Measurements from ENCODE around the gene STX18.
"Not testable (repeated sequence)": the region's sequence is repeated elsewhere in the genome, so short reads cannot be mapped to it uniquely, and the experiment has no call there.

STX18 gene

DNA sequence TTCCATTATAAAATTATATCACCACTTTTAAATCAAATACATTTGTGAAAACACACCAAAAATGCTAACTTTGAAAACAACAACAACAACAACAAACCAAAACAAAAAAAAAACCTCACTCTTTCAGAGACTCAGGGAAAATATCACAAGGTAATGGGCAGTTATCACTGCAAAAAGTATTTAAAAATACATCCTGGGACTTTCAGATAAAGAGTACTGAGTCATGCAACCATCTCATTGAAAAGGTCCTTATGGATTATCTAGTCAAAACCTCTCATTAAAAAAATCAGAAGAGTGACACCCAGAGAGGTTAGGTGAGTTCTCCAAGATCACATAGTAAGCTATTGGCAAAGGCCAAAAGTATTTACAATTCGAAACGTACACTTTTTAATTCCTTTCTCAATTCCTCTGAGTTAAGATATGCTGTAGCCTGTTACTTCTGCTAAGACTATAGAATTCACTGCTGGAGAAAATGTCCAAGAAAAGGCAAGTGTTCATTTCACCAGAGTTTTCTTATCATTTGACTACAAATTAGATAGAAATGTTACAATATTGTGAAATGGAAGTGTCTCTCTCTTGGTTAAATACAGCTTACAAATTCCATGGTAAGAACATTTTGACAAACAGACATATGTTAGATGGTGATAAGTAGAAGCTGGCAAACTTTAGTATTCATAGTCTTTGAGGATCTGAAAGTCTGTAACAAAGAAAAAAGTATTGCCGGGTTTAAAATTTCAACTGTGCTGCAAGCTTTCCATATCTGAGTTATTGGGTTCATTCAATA, 9.3 kb downstream of the STX18 start:
- H3K9me3 ChIP-seq (ENCODE audit: control insufficient read depth, low read length): no peaks in the 10 kb centered on the region
- H3K36me3 ChIP-seq (ENCODE audit: control insufficient read depth, insufficient read depth, low read length, severe bottlenecking): no peaks in the 10 kb centered on the region
- peaks cover 6% of the 10 kb centered on the region for H3K4me1 ChIP-seq (ENCODE audit: control insufficient read depth, insufficient read depth, low read length)
- no peak overlapping the region for H3K9ac ChIP-seq (ENCODE audit: low read length)
- H3K27me3 ChIP-seq (replicated peaks; ENCODE audit: control insufficient read depth, insufficient read depth, low read length): no peaks in the 10 kb centered on the region
- H3K4me3 ChIP-seq (ENCODE audit: low read length): no peak overlapping the region
- no peak for DNase-seq (ENCODE audit: low read depth)

DNA sequence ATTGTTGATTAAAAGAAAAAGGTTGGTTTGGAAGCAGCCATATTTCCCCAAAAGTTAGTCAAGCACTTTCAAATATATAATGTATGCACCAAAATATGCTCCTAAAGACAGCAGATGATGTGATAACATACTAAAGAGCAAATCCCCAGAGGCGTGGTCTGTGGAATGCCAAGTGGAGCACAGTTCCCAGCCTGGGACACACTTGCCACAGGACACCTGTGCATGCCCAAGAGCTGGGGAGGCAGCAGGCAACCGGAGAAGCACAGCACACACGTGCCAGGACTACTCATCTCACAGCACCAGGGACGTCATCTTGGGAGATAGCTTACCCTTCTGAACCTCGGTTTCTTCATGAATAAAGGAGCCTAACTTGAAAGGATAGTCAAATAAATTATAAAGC, 12.5 kb downstream of the STX18 start:
- peaks cover 6% of the 10 kb centered on the region for H3K4me1 ChIP-seq (ENCODE audit: control insufficient read depth, insufficient read depth, low read length)
- DNase-seq (ENCODE audit: low read depth): no peak
- no peaks in the 10 kb centered on the region for H3K27me3 ChIP-seq (replicated peaks; ENCODE audit: control insufficient read depth, insufficient read depth, low read length)
- H3K9ac ChIP-seq (ENCODE audit: low read length): no peak overlapping the region
- H3K9me3 ChIP-seq (ENCODE audit: control insufficient read depth, low read length): no peaks in the 10 kb centered on the region
- no peak overlapping the region for H3K4me3 ChIP-seq (ENCODE audit: low read length)
- H3K36me3 ChIP-seq (ENCODE audit: control insufficient read depth, insufficient read depth, low read length, severe bottlenecking): peaks cover 8% of the 10 kb centered on the region

DNA sequence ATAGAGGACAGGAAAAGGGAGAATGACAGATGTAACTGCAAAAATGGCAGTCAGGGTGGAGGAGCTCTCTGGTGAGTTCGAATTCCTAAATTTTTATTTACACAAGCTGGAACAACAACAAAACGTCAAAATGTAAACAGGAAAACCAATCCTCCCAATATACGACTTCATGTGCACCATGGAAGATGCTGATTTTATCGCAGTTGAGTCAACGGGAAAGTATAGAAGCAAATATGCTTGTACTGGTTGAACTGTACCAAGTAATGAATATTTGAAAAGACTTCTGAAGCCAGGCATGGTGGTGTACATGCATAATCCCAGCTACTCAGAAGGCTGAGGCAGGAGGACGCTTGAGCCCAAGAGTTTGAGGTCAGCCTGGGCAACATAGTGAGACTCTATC, 15.4 kb downstream of the STX18 start:
- no peak for DNase-seq (ENCODE audit: low read depth)
- no peaks in the 10 kb centered on the region for H3K9me3 ChIP-seq (ENCODE audit: control insufficient read depth, low read length)
- peaks cover 16% of the 10 kb centered on the region for H3K4me1 ChIP-seq (ENCODE audit: control insufficient read depth, insufficient read depth, low read length)

DNA sequence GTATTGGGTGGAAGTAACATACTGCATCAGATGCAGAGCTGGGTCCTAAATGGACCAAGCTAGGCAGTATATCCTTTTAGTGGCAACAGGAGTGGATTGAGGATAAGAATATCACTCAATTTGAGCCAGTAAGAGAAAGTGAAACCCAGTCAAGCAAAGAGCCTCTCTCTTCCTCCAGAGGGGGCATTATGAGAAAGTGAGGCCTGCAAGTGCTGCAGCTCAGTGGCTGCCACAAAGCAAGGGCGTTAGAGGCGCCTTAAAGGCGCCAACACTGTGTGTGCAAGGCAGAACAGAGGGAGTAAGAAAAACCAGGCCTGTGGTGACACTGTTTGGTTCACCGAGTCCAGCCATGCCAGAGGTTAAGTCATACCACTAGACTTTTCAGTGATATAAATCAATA, 17.5 kb downstream of the STX18 start:
- DNase-seq (ENCODE audit: low read depth): no peak
- H3K4me1 ChIP-seq (ENCODE audit: control insufficient read depth, insufficient read depth, low read length): peaks cover 33% of the 10 kb centered on the region

More for the DNA sequence above, 15.4 kb downstream of the STX18 start:
- Histone ChIP-seq H3K4me3 (ENCODE audit: low read length) (no peak overlapping the region), H3K36me3 (ENCODE audit: control insufficient read depth, insufficient read depth, low read length, severe bottlenecking) (peaks cover 8% of the 10 kb centered on the region), H3K9ac (ENCODE audit: low read length) (no peak overlapping the region), H3K27me3 (replicated peaks; ENCODE audit: control insufficient read depth, insufficient read depth, low read length) (no peaks in the 10 kb centered on the region)

DNA sequence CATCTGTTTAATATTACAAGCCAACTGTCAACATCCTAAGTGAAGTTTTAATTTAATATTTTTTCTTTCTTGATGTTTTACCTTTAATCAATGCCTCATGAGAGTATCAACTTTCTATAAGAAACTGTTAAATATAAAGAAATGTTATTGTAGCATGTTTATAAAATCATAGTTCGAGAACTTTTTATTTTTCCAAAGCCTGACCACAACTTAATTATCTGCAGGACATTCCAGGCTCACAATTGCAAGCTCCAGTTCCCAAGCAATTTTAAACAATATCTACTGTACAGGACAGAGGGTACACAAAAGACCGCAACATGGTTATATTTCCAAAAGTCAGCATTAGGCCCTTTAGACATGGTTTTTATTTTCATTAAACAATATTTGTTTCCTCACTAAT, 20.1 kb downstream of the STX18 start:
- Histone ChIP-seq H3K9me3 (ENCODE audit: control insufficient read depth, low read length) (no peaks in the 10 kb centered on the region), H3K4me3 (ENCODE audit: low read length) (no peak overlapping the region), H3K9ac (ENCODE audit: low read length) (no peak overlapping the region), H3K36me3 (ENCODE audit: control insufficient read depth, insufficient read depth, low read length, severe bottlenecking) (peaks cover 8% of the 10 kb centered on the region), H3K27me3 (replicated peaks; ENCODE audit: control insufficient read depth, insufficient read depth, low read length) (no peaks in the 10 kb centered on the region), H3K4me1 (ENCODE audit: control insufficient read depth, insufficient read depth, low read length) (peaks cover 34% of the 10 kb centered on the region)
- DNase-seq (ENCODE audit: low read depth): peak; percentile 40

More for the DNA sequence above, 17.5 kb downstream of the STX18 start:
- Histone ChIP-seq H3K9ac (ENCODE audit: low read length) (no peak overlapping the region), H3K4me3 (ENCODE audit: low read length) (no peak overlapping the region), H3K36me3 (ENCODE audit: control insufficient read depth, insufficient read depth, low read length, severe bottlenecking) (peaks cover 8% of the 10 kb centered on the region), H3K9me3 (ENCODE audit: control insufficient read depth, low read length) (no peaks in the 10 kb centered on the region), H3K27me3 (replicated peaks; ENCODE audit: control insufficient read depth, insufficient read depth, low read length) (no peaks in the 10 kb centered on the region)

DNA sequence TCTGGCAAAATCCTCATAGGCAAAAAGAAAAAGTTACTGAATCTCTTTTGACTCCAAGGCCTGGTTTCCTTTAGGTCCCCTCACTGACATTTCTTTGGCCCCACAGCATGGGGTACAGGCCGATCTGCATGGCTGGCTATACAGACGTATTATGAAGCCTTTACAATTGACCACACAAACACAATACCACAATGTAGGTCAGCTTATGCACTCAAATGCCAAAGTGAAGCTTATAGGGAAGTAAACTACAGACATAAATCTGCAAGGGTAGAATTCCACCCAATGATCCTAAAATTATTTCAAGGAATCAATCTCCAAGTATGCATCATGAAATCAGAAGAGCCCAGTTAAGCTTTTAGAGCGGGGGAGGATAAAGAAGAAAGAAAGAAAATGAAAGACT, 20.7 kb downstream of the STX18 start:
- Histone ChIP-seq H3K36me3 (ENCODE audit: control insufficient read depth, insufficient read depth, low read length, severe bottlenecking) (peaks cover 7% of the 10 kb centered on the region), H3K4me3 (ENCODE audit: low read length) (no peak overlapping the region), H3K9ac (ENCODE audit: low read length) (no peak overlapping the region), H3K4me1 (ENCODE audit: control insufficient read depth, insufficient read depth, low read length) (peaks cover 34% of the 10 kb centered on the region), H3K9me3 (ENCODE audit: control insufficient read depth, low read length) (no peaks in the 10 kb centered on the region), H3K27me3 (replicated peaks; ENCODE audit: control insufficient read depth, insufficient read depth, low read length) (no peaks in the 10 kb centered on the region)
- DNase-seq (ENCODE audit: low read depth): peak; percentile 41

DNA sequence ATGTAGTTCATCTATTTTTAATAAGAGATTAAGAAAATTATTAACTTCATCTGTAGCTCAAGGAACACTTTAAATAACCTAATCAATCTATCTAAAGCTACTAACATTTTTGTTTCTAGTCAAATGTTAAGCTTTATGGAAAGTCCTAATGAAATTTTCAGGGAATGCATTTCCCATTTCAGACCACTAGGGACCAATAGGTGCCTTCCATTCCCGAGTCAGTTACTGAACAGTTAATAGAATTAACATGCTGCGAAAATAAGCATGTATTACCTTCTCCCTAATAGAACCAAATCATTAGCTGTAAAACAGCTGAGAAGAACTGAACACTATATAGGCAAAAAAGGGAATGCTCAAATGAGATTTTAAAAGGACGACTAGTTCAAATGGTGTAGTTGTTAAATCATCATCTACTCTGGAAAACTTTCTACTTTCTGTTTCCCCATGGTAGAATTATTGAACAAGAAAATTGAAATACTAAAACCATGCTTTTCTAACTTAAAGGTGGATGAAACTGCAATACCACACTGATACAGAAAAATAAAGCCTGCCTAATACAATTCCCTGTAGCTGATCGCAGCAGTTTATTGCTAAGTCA, 22.5 kb downstream of the STX18 start:
- Histone ChIP-seq H3K27me3 (replicated peaks; ENCODE audit: control insufficient read depth, insufficient read depth, low read length) (no peaks in the 10 kb centered on the region), H3K4me3 (ENCODE audit: low read length) (peak overlapping the region; percentile 69), H3K9me3 (ENCODE audit: control insufficient read depth, low read length) (no peaks in the 10 kb centered on the region), H3K4me1 (ENCODE audit: control insufficient read depth, insufficient read depth, low read length) (peaks cover 34% of the 10 kb centered on the region), H3K9ac (ENCODE audit: low read length) (peak overlapping the region; percentile 31), H3K36me3 (ENCODE audit: control insufficient read depth, insufficient read depth, low read length, severe bottlenecking) (no peaks in the 10 kb centered on the region)
- peak; percentile 56 for DNase-seq (ENCODE audit: low read depth)

DNA sequence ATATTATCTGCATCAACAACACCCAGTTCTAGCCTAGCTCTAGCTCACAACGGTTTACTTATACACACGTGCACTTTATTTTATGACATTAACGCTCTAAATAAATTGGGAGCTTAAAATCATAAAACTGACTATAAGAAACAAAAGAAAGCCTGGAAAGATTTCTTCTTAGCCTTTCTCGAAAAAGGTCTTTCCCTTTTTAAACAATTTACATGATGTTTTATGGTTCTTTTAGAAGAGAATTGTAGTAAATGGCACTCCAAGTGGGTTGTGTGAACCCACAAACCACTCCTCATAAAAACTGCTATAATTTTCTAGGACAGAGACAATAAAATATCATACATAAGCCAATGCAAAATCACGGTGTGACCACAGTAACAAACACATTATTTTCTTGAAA, 23.1 kb downstream of the STX18 start:
- H3K4me1 ChIP-seq (ENCODE audit: control insufficient read depth, insufficient read depth, low read length): peaks cover 34% of the 10 kb centered on the region
- no peak overlapping the region for H3K9ac ChIP-seq (ENCODE audit: low read length)
- H3K4me3 ChIP-seq (ENCODE audit: low read length): no peak overlapping the region
- no peaks in the 10 kb centered on the region for H3K9me3 ChIP-seq (ENCODE audit: control insufficient read depth, low read length)
- H3K36me3 ChIP-seq (ENCODE audit: control insufficient read depth, insufficient read depth, low read length, severe bottlenecking): no peaks in the 10 kb centered on the region
- no peak for DNase-seq (ENCODE audit: low read depth)
- no peaks in the 10 kb centered on the region for H3K27me3 ChIP-seq (replicated peaks; ENCODE audit: control insufficient read depth, insufficient read depth, low read length)

DNA sequence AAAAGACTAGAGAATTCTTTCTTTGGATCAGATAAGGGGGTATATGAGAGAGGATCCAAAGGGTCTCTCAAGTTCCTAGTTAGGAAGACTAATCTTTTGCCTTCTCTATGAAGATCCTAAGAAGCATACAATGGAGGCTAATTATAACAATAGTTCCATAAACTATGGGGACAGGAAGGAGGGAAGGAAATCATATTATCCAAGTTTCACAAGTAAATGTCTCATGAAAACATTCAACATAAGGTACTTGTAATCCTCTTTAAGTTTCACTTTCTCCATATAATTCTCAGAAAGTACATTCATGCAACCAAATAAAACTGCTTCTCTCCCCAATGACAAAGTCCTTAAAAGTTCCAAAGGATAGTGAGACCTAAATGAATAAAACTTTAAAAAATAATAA, 27.1 kb downstream of the STX18 start:
- Histone ChIP-seq H3K36me3 (ENCODE audit: control insufficient read depth, insufficient read depth, low read length, severe bottlenecking) (no peaks in the 10 kb centered on the region), H3K27me3 (replicated peaks; ENCODE audit: control insufficient read depth, insufficient read depth, low read length) (no peaks in the 10 kb centered on the region), H3K4me3 (ENCODE audit: low read length) (no peak overlapping the region), H3K9ac (ENCODE audit: low read length) (no peak overlapping the region), H3K4me1 (ENCODE audit: control insufficient read depth, insufficient read depth, low read length) (peaks cover 9% of the 10 kb centered on the region), H3K9me3 (ENCODE audit: control insufficient read depth, low read length) (no peaks in the 10 kb centered on the region)
- DNase-seq (ENCODE audit: low read depth): no peak

DNA sequence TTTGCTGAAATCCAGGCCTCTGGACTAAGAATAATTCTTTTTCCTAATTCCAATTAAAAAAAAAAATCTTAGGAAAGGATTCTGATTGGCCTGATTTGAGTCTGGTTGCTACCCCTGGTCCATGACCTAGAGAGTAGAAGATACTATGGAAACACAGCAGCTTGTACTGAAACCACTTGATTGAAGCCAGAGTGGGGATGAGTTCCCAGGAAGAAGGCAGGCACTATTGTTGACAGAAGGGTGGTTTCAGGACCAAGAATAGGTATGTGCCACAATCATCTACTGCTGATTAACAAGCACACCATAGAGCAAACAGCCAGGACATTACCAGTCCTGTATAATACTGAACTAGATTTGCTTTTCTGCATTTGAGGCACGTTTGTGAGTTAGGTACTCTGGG, 29.6 kb downstream of the STX18 start:
- Histone ChIP-seq H3K9me3 (ENCODE audit: control insufficient read depth, low read length) (no peaks in the 10 kb centered on the region), H3K4me3 (ENCODE audit: low read length) (no peak overlapping the region), H3K36me3 (ENCODE audit: control insufficient read depth, insufficient read depth, low read length, severe bottlenecking) (no peaks in the 10 kb centered on the region), H3K27me3 (replicated peaks; ENCODE audit: control insufficient read depth, insufficient read depth, low read length) (no peaks in the 10 kb centered on the region), H3K9ac (ENCODE audit: low read length) (no peak overlapping the region), H3K4me1 (ENCODE audit: control insufficient read depth, insufficient read depth, low read length) (no peaks in the 10 kb centered on the region)
- DNase-seq (ENCODE audit: low read depth): no peak

DNA sequence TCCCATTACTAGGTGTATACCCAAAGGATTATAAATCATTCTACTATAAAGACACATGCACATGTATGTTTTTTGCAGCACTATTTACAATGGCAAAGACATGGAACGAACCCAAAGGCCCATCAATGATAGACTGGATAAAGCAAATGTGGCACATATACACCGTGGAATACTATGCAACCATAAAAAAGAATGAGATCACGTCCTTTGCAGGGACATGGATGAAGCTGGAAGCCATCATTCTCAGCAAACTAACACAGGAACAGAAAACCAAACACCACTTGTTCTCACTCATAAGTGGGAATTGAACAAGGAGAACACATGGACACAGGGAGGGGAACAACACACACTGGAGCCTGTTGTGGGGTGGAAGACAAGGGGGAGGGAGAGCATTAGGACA, 31.2 kb downstream of the STX18 start:
- not testable (repeated sequence) for H3K9ac ChIP-seq (ENCODE audit: low read length); H3K4me1 ChIP-seq (ENCODE audit: control insufficient read depth, insufficient read depth, low read length); H3K9me3 ChIP-seq (ENCODE audit: control insufficient read depth, low read length); DNase-seq (ENCODE audit: low read depth); H3K4me3 ChIP-seq (ENCODE audit: low read length); H3K27me3 ChIP-seq (replicated peaks; ENCODE audit: control insufficient read depth, insufficient read depth, low read length); H3K36me3 ChIP-seq (ENCODE audit: control insufficient read depth, insufficient read depth, low read length, severe bottlenecking)

All from adipocyte (in vitro differentiated cells).